HG02852 (cell line): ENCODE results near the gene DENR.
"Not testable (repeated sequence)": the region's sequence is repeated elsewhere in the genome, so short reads cannot be mapped to it uniquely, and the experiment has no call there.

ENCODE experiments used
- ATAC-seq: cut with Tn5 transposase; IDR thresholded peaks from one replicate; pipeline ENCODE4 v1.9.1; 2021; ENCODE audit warnings: mild to moderate bottlenecking, moderate library complexity; ENCODE audit not compliant: unreplicated experiment

The DENR gene, protein sequence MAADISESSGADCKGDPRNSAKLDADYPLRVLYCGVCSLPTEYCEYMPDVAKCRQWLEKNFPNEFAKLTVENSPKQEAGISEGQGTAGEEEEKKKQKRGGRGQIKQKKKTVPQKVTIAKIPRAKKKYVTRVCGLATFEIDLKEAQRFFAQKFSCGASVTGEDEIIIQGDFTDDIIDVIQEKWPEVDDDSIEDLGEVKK

DNA sequence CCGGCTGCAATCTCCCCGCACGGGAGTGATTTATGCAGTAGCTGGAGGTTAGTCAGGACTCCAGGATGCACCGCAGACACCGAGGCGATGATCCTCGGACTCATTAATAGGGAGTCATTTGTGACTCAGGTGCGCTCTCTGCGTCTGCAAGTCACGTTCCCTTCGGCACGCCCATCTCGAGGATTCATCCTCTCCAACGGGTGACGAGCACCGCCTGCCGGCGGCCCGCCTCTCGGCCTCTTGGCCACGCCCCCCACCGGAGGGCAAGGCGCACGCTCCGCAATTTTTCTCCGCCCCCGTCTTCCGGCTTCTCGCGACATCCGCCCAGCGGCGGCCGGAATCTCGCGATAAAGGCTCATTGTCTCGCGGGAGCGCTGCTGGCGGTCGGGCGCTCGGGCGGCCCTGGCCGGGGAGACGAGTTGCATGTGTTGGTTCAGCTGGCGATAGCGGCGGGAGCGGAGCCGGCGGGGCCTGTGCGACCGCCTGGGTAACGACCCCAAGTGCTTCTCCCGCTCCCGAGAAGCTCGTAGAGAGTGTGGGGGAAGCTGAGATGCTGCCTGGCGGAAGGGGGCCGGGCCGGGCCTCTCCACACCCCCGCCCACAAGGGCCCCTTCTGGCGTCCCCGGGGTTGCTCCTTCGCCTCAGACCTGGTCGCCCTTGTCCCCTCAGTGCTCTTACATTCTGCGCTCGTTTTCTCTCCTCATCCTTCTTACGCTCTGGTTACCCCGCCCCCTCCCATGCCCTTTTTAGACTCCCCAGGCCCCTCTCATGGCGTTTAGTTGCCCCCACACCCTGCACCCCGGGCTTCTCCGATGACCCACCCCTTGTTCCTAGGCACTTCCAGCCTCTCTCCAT is at the start of gene DENR:
DENR (plus strand) TSS at position 361 of the 855 bp plus-strand sequence. CDS start 878 bp downstream, outside the sequence.
- ATAC-seq, result peak; percentile 96

GRCh38 chr12:122702890-122703611 is 49.6 kb upstream of the DENR start, which contains the start of gene HCAR2:
Gene HCAR2, minus strand, starts transcription at chr12:122703357. Its CDS starts 74 bp downstream, at chr12:122703283.
- ATAC-seq, result not testable (repeated sequence)

DNA sequence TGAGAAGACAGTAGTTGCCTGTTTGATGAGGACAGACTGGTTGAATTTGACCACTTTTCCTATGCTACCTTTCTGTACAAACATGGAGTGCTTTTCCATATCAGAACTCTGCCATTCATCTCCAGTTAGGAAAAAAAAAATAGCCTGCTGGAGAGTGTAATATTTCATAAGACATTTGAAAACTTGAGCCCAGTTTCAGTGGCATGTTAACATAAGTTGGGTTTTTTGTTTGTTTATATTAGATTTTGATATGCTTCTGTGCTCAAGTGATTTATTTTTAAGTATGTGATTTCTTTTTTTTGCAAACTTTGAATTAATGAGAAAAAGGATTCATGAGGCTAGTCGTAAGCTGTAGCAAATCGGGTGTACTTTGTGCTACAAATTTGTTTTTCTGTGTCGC is 48.8 kb upstream of the DENR start:
- not testable (repeated sequence) for ATAC-seq

GRCh38 chr12:122709287-122709686 is 43.3 kb upstream of the DENR start:
- ATAC-seq, result not testable (repeated sequence)

DNA sequence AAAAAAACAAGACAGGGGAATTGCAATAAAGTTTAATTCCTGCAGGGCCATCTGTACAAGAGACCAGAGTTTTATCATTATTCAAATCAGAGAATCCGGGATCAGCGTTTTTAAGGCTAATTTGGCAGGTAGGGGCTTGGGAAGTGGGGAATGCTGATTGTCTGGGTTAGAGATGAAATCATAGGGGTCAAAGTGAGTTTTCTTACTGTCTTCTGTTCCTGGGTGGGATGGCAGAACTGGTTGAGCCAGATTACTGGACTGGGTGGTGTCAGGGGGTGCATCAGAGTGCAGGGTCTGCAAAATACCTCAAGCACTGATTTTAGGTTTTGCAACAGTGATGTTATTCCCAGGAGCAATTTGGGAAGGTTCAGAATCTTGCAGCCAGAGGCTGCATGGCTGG is 42.3 kb upstream of the DENR start:
- not testable (repeated sequence) for ATAC-seq

- not testable (repeated sequence) for ATAC-seq
Measured at GRCh38 chr12:122711266-122711665, 41.4 kb upstream of the DENR start.

GRCh38 chr12:122713491-122714188 is 39.0 kb upstream of the DENR start:
- ATAC-seq, result not testable (repeated sequence)

- ATAC-seq, result not testable (repeated sequence)
Measured at GRCh38 chr12:122715211-122715610, 37.4 kb upstream of the DENR start.

- not testable (repeated sequence) for ATAC-seq
Measured at GRCh38 chr12:122716658-122717057, 36.0 kb upstream of the DENR start, which contains the start of gene HCAR3. Gene HCAR3, minus strand, starts transcription at chr12:122716811. Its CDS starts 74 bp downstream, at chr12:122716737.

GRCh38 chr12:122721057-122721545 is 31.5 kb upstream of the DENR start:
- no peak for ATAC-seq

- no peak for ATAC-seq
Measured at GRCh38 chr12:122722387-122722786, 30.2 kb upstream of the DENR start.

DNA sequence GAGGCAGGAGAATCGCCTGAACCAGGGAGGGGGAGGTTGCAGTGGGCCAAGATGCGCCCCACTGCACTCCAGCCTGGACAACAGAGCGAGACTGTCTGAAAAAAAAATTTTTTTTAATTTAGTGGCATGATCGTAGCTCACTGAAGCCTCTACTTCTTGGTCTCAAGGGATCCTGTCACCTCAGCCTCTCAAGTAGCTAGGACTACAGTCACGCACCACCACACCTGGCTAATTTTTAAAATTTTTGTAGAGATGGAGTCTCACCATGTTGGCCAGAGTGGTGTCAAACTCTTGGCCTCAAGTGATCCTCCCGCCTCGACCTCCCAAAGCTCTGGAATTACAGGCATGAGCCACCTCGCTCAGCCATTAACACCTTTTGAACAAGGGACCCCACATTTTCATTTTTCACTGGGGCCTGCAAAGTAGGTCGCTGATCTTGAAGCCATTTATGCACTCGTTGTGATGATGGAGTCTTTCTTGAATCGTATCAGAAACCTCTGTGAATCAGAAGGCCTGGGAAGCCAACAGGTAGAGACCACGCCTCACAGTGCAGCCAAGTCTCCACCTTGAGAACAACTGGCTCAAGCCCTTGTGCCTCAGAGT is 27.9 kb upstream of the DENR start:
- ATAC-seq, result no peak

DNA sequence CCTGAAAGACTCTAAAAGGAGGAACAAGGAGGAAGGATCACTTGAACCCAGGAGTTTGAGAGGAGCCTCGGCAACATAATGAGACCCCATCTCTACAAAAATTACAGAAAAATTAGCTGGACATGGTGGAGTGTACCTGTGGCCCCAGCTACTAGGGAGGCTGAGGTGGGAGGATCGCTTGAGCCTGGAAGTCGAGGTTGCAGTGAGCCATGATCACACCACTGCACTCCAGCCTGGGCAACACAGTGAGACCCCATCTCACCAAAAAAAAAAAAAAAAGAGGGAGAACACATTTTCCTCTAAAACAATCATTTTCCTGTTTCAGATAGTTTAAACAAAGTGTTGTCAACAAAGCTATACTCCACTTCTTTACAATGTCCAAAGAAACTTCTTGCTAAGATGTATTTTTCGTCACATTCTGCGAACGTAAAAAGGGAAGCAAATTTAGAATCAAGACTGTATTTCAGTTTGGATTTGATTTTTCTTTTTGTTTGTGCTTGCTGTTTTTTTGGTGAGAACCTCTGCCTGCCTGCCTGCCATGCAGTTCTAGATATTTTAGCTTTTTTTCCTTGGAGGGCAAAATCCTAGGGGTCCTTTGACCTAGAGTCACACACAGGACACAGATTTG is 27.1 kb upstream of the DENR start:
- ATAC-seq, result no peak

DNA sequence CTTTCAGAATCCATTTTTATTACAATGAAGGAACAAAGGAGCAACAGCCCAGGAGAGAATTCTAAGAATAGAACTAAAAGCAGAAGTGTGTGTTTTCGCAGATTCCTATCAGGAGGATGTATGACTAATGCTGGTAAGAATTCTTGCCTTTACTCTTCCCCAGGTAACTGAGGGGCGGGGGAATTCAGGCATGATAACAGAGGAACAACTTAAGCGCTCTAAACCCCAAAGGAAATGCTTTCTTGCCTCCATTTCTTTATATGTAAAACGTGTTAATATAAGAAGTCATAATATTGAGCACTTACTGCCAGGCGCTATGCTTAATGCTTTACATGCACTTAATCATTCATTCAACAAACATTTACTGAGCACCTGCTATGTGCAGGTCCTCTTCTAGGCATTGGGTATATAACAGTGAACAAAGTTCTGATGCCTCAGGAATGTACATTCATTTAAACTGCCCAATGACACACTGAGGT is 26.5 kb upstream of the DENR start:
- peak; percentile 56 for ATAC-seq

- ATAC-seq, result no peak
Measured at GRCh38 chr12:122729583-122730214, 22.9 kb upstream of the DENR start.

- ATAC-seq, result no peak
Measured at GRCh38 chr12:122730215-122731014, 22.2 kb upstream of the DENR start, which contains the start of gene HCAR1. Gene HCAR1, minus strand, starts transcription at chr12:122730844. Its CDS starts 505 bp downstream, at chr12:122730339.

DNA sequence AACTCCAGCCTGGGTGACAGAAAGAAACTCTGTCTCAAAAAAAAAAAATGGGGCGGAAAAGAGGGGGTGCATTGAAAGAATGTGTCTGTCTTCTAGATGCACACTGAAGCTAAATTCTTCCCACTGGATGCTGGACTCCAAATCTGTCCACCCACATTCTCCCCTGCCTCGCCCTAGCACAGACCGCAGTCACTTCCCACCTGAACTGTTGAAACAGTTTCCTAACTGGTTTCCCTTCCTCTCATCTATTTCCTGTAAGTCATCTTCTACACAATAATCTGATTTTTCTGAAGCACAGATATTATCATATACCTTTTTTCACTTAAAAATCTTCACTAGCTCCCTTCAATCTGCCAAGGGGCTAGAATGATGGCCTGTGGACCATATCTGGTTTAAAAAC is 20.5 kb upstream of the DENR start:
- no peak for ATAC-seq

DNA sequence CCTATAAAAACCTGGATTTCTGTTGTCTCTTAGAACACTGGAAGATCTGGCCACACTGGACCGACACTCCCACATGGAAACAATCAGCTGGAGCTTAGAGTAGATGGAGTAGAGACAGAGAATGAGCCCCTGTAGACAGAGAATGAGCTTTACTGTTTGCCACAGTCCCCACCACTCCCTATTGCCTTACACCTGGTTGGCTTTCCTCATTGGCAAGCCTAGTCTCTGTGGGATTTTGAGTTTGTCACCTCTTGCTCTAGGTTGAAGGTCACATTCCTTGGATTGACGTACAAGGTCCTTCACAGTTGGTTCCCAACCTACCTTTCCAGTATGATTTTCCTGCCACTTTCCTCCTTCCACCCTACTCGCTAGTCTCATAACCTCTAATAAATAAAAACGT is 20.0 kb upstream of the DENR start:
- no peak for ATAC-seq
